Astrocyte of the spinal cord (primary cell): Measurements from ENCODE around the gene ALS2.

ENCODE experiments used
- DNase-seq: peaks from one replicate; pipeline ENCODE4 v3.0.0; 2011; ENCODE audit warnings: low read depth, low spot score
- H3K4me3 ChIP-seq: 2 replicates; pipeline ENCODE4 v1.5.1; 2011; ENCODE audit warnings: low read depth, mild to moderate bottlenecking, low read length, moderate library complexity
- in situ Hi-C: cut with HindIII; loops from 2 replicates; pipeline ENCODE4 v1.10.0; 2017; ENCODE audit warnings: low sequenced_read_pairs
- TF ChIP-seq, protein P1 (sequence below): IDR thresholded peaks from 2 replicates; pipeline ENCODE4 v1.5.1; 2012; ENCODE audit warnings: low read depth, mild to moderate bottlenecking, low read length, inconsistent platforms

ALS2 gene

DNA sequence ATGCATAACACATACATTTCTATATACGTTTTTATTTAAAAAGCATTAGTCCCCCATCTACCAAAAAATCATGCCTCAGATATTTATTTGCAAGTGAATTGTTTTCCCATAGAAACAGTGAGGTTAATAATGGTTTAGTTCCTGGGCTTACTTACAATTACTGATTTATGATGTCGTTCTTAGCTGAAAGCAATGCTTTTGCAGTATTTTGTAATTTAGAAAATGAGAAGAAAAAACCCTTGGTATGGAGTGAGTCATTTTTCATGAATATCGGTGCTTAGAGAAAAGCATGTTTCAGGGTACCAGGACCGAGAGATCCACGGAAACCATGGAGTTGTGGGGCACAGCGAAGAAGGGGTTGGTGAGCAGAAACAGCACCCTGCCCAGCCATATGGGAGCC, 13.6 kb upstream of the ALS2 start:
- no peak for DNase-seq
- in situ Hi-C loops: no loop called here
- no peak overlapping the region for H3K4me3 ChIP-seq
- TF ChIP-seq, protein P1, sequence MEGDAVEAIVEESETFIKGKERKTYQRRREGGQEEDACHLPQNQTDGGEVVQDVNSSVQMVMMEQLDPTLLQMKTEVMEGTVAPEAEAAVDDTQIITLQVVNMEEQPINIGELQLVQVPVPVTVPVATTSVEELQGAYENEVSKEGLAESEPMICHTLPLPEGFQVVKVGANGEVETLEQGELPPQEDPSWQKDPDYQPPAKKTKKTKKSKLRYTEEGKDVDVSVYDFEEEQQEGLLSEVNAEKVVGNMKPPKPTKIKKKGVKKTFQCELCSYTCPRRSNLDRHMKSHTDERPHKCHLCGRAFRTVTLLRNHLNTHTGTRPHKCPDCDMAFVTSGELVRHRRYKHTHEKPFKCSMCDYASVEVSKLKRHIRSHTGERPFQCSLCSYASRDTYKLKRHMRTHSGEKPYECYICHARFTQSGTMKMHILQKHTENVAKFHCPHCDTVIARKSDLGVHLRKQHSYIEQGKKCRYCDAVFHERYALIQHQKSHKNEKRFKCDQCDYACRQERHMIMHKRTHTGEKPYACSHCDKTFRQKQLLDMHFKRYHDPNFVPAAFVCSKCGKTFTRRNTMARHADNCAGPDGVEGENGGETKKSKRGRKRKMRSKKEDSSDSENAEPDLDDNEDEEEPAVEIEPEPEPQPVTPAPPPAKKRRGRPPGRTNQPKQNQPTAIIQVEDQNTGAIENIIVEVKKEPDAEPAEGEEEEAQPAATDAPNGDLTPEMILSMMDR: no peak

DNA sequence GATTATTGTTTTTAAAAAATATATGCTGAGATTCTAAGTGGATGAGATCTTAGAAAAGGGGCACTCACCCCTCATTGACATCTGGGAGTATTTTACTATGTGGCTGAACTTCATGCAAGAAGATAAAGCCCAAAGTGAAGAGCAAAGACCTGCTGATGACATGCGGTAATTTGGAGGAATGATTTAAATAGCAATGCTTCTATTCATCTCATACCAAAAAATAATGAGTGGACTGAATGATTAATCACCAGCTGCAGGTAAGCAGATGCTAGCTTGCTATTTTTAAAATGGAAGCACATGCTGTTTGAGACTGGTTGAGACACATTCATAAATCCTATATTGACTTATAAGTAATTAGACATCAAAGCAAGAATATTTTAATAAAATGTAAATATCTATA, 12.9 kb upstream of the ALS2 start:
- TF ChIP-seq, protein P1: no peak
- in situ Hi-C loops: no loop called here
- no peak overlapping the region for H3K4me3 ChIP-seq
- DNase-seq: no peak

DNA sequence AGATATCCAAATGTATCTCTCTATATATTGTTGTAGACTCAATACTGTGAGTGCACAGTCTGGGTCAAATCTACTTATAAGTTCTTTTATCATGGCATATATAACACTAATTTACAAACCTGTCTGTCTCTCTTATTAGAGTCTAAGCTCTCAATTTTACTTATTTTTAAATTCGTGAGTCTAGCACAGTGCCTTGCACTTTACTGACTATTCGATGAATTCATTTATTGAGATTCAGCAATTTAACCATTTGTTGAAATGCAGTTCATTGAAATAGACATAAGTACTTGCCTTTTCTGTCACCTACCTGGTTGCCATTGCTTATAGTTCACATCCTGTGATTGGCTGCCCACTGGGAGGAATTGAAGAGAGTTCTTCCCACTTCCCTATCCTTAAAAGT, 10.3 kb upstream of the ALS2 start:
- in situ Hi-C loops: no loop called here
- TF ChIP-seq, protein P1: no peak
- H3K4me3 ChIP-seq: no peak overlapping the region
- DNase-seq: no peak

DNA sequence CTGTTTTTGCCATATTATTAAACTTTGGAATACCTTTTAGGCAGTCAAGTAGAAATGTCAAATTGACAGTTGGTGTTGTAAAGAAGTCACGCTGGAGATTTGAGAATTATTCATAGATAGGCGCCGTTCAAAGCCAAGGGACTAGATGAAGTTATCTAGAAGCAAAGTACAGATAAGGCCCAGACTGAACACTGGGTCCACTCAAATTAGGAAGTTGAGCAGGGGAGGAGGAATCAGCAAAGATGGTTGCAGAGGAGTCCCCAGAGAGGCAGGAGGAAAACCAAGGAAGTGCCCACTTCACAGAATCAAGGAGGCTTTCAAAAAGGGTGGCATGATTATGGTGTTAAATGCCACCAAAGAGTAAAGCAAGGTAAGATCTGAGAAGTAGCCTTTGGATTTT, 9.6 kb upstream of the ALS2 start:
- DNase-seq: no peak
- in situ Hi-C loops: no loop called here
- TF ChIP-seq, protein P1: no peak
- no peak overlapping the region for H3K4me3 ChIP-seq

DNA sequence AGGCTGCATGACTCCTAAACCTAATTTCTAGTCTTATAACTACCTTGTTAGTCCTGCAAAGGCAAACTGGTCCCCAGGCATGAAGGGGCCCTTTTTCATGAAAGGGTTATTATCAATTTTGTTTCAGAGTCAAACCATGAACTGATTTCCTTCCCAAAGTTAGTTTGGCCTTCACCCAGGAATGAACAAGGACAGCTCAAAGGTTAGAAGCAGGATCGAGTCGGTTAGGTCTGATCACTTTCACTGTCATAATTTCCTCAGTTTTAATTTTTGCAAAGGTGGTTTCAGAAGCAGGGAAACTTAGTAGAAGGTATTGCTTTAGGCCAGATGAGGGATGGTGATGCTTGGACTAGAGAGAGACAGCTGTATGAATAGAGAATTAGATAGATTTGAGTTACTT, 8.7 kb upstream of the ALS2 start:
- no peak for DNase-seq
- H3K4me3 ChIP-seq: no peak overlapping the region
- in situ Hi-C loops: no loop called here
- TF ChIP-seq, protein P1: no peak

DNA sequence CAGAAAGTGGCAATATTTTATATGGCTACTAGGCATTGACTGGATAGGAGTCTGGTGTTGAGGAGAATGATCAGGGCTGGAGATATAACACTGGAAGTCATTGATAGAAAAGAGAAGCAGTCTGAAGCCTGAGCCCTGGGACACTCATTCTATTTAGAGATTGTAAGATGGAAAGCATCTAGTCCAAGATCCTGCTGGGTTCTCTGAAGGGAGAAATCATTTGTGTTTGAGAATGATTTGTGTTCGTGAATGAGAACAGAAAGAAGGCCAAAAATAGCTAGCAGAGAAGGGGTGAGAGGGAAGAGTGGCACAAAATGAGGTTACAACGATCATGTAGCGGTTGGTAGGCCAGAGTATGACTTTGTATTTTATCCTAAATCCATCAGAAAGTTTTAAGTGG, 7.6 kb upstream of the ALS2 start:
- no peak for DNase-seq
- no peak overlapping the region for H3K4me3 ChIP-seq
- TF ChIP-seq, protein P1: no peak
- in situ Hi-C loops: no loop called here

DNA sequence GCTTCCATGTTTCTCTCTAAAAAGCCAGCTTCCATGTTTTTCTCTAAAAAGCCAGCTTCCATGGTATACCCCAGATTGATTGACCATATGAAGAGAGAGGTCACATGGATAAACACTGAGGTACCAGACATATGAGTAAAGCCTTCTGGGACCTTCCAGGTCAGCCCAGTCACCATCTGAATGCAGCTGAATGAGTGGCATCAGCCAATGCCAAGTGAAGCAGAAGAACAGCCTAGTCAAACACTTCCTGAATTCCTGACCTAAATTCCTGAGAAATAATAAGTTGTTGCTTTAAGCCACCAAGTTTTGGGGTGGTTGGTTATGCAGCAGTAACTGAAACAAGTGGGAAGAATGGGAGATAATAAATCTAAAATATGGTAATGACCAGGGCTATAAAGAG, 5.7 kb upstream of the ALS2 start:
- no peak for DNase-seq
- in situ Hi-C loops: no loop called here
- no peak overlapping the region for H3K4me3 ChIP-seq
- TF ChIP-seq, protein P1: no peak
